ENCODE data around the gene FAM89A.

DNA sequence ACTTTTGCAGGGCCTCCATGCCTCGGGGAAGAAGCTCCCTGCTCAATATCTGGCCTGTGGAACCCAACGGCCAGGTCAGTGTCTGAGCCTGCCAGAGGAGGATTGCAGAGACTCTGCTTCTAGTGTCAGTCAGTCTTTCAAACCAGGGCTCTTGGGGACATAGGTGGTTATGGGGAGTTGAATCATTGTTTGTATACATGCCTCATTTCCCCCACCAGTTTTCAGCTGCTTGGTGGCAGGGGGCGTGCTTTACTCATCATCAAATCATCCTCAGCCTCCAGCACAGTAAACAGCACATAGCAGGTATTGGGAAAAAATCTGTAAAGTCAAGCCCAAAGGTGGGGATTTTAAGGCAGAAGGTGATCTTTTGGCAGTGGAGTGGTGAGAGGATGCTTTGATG, 17.4 kb upstream of the FAM89A start:
- TF ChIP-seq, protein P1, sequence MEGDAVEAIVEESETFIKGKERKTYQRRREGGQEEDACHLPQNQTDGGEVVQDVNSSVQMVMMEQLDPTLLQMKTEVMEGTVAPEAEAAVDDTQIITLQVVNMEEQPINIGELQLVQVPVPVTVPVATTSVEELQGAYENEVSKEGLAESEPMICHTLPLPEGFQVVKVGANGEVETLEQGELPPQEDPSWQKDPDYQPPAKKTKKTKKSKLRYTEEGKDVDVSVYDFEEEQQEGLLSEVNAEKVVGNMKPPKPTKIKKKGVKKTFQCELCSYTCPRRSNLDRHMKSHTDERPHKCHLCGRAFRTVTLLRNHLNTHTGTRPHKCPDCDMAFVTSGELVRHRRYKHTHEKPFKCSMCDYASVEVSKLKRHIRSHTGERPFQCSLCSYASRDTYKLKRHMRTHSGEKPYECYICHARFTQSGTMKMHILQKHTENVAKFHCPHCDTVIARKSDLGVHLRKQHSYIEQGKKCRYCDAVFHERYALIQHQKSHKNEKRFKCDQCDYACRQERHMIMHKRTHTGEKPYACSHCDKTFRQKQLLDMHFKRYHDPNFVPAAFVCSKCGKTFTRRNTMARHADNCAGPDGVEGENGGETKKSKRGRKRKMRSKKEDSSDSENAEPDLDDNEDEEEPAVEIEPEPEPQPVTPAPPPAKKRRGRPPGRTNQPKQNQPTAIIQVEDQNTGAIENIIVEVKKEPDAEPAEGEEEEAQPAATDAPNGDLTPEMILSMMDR (IDR thresholded peaks at IDR 0.05; ENCODE audit: low read depth, low read length, poor library complexity, severe bottlenecking) = no peak
- no peak for TF ChIP-seq EZH2phosphoT487 (IDR thresholded peaks at IDR 0.05; ENCODE audit: borderline replicate concordance, low read length)

All from DOHH2 (cell line).